SK-N-MC (cell line): Measurements from ENCODE around the gene MMEL1.

Experiments used
- EZH2 ChIP-seq: fragments of 200-600 bp; sonication (generic); IDR thresholded peaks from one replicate; pipeline ENCODE4 v1.6.1; 2017; ENCODE audit warnings: antibody characterized with exemption
- POLR2AphosphoS5 ChIP-seq: IDR thresholded peaks from 2 replicates; pipeline ENCODE4 v1.6.1; 2012; ENCODE audit warnings: mild to moderate bottlenecking, low read depth, low read length, borderline replicate concordance

DNA sequence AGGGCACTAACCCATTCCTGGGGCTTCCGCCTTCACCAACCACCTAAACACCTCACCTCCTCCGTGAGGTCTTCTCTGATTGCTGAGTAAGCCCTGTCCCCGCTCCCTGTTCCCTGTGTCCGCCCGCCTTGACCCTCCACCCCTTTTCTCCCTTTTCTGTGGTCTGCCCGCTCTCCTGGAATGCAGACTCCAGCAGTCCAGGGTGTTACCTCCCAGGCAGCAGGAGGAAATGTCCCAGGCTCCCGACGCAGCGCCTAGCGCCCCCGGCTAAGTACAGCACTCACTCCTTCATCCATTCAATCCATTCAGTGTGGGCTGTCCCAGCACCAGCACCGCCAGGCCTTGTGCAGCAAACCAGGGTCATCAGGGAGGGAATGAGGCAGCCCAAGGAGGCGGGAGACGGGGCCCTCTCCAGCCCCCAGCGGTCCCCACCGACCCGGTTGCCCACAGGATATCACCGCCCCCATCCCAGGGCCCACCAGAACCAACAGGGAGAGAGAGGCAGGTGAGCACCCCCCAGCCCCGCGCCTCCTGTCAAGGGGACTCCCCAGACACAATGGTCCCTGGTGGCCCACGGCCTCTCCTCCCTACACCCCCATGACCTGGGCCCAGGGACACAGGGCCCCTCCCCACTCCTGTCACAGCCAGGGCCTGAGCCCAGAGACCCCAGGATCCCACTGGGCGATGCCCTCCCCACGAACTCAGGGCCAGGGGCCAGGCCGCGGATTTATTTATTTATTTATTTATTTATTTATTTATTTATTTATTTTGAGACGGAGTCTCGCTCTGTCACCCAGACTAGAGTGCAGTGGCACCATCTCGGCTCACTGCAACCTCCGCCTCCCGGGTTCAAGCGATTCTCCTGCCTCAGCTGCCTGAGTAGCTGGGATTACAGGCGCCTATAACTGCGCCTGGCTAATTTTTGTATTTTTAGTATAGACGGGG lies 66.4 kb downstream of the MMEL1 start:
- no peak for TF ChIP-seq EZH2
- no peak for TF ChIP-seq POLR2AphosphoS5
